ENCODE results near the gene ZFYVE28.
A peak's percentile ranks its signal among the peaks of the same experiment; 100 is the strongest.
"Not testable (repeated sequence)": the region's sequence is repeated elsewhere in the genome, so short reads cannot be mapped to it uniquely, and the experiment has no call there.

Gene ZFYVE28

DNA sequence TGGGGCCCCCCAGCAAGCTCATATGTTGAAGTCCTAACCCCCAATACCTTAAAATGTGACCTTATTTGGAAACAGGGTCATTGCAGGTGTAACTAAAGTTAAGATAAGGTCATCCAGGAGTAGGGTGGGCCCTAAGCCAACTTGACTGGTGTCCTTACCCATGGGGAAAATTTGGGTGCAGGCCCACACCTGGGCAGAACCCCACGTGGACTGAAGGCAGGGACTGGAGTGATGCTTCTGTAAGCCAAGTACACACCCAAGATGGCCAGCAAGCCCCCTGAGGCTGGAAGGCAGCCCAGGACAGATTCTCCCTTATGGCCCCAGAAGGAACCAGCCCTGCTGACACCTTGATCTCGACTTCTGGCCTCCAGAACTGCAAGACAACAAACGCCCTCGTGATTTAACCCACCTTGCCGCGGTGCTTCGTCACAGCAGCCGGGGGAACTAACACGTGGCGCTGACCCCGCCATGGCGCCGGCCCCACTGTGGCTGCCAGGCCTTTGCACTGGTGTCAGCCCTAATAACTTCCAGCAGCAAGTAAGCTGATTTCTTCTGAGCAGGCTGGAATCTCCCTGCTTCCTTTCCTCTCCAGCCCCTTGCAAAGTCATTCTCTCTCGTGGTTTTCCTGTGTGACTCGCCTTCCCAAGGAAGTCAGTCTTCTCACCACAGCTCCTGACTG is 133.4 kb downstream of the ZFYVE28 start:
- DNase-seq: no peak

DNA sequence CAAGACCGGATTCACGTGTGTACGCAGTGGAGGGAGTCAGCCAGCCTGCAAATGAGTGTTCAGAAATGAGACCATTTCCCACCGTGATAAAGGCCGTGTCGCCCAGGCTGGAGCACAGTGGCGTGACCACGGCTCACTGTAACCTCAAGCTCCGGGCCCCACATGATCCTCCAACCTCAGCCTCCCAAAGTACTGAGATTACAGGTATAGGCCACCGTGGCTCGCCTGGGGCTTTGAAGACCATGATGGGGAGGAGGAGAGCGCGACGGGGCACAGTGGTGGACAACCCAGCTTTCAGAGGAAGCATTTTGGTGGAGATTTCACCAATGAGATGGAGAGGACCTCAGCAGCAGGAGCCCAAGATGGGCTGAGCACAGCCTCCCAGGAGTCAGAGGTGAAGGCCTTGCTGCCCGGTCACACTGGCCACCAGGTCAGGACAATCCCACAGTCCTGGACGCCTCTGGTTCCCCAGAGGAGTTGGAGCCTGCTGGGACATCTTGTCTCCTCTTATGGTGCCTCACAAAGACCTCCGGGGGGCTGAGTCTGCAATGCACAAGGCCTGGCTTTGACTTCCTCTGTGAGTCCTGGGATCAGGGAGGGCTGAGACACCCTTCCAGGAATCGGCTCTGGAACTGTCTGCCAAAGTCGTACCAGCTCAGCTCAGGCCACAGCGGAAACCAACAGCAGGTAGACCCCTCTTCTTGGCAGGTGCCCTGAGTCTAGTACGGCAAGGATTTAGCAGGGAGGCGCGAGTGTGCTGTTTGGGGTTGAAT is 134.1 kb downstream of the ZFYVE28 start:
- no peak for DNase-seq

DNA sequence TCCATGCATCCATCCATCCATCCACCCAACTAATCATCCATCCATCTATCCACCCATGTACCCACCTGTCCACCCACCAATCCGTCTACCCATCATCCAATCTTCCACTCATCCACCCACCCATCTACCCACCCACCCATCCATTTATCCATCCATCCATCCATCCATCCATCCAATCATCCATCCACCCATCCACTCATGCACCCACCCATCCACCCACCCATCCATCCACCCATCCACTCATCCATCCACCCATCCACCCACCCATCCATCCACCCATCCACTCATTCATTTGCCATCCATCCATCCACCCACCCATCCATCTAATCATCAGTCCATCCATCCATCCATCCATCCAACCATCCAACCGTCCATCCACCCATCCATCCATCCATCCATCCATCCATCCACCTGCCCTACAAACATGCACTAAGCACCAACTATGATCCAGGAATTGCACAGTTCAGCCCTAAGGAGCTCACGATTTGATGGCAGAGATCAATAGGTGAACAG is 135.2 kb downstream of the ZFYVE28 start:
- DNase-seq: no peak

DNA sequence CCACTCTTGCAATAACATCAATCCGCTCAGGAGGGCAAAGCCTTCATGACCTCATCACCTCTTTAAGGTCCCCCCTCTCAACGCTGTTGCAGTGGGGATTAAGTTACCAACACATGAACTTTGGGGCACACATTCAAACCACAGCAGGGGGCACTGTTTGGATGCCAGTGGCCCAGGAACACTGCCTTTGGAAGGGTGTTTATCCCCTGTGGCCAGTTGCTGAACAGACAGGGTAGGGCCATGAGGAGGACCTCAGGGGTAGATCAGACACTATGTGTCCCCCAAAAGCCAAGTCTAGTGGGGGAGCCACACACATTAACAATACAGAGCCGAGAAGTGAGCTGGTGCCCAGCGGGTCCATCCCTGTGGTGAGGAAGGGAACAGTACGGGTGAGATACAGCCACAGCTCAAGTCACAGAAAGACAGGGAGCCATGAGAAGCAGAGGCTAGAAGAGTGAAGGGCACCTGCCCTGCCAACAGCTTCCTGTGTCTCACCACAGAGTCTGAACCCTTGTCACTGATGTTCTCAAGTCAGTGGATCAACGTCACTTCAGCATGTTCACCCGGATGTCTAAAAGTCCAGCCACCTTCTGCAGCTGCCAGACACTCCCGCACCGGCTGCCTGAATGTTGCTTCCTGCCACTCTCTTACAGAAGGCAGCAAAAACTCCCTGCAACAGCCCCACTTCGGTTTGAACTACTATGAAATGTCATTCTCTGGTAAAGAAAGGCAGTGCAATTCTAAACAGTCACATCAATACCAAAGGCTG is 136.7 kb downstream of the ZFYVE28 start:
- DNase-seq: peak; percentile 38 to 62

DNA sequence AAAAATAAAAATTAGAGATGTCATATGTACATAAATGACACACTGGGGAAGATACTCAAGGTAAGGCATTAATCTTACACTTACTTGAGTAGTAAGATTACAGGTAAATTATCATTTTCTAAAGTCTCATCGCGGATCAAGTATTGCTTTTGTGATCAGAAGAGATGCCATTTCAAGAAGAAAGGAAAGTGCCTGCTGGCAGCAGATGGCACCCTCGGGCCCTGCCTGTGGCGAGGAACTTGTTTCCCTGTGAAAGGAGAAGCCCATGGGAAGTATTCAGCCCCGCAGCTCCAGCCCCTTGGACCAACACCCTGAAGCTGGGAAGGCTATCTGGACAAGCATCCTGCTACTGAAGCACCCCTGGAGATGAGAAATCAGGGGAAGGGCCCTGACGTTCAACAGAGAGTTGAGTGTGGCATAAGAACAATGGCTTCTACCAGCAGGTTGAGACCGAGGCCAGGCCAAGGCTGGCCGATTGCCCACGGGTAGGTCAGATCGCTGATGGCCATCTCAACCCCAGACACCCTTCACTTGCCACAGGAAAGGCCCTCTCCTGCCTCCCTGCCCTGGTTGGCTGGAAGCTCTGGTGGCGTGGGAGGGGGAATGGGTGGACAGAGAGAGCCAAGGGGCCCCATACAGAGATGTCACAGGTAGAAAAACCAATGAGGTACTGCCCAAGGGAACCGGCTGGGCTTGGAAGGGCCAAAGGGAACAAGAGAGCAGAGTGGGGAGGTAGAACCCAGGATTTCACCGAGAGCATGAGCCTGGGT is 137.7 kb downstream of the ZFYVE28 start:
- DNase-seq: no peak

DNA sequence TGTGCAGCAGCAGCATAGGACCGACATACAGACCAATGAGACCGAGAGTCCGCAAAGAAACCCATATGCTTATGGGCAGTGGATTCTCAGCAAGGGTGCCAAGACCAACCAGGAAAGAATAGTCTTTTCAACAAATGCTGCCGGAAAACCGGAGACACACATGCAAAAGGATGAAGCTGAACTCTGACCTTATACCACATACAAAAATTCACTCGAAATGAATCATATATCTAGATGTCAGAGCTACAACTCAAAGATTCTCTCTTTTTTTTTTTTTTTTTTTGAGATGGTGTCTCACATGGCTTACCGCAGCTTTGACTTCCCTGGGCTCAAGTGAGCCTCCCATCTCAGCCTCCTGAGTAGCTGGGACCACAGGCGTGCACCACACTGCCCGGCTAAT is 140.5 kb downstream of the ZFYVE28 start:
- DNase-seq: no peak

DNA sequence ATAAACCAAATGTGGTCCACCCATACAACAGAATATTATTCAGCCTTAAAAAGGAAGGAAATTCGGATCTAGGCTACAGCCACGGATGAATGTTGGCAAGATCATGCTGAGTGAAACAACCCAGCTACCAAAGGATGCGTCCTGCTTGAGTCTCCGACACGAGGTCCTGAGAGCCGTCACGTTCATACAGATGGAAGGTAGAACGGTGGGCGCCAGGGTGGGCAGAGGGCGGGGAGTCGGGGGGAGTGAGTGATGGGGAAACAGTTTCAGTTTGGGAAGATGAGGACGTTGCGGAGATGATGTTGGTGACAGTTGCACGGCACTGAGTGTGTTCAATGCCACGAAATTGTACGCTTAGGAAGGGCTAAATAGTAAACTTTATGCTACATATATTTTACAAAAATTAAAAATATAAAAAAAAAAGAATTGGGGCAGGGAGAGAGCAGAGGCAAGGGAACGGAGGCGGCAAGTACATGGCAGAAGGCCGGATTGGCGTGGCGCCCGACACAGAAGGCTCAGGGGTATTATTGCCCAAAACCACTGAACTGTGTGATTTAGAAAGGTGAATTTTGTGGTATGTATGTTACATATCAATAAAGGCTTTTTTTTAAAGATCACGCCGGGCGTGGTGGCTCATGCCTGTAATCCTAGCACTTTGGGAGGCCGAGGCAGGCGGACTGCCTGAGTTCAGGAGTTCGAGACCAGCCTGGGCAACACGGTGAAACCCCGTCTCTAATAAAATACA is 141.7 kb downstream of the ZFYVE28 start:
- no peak for DNase-seq

DNA sequence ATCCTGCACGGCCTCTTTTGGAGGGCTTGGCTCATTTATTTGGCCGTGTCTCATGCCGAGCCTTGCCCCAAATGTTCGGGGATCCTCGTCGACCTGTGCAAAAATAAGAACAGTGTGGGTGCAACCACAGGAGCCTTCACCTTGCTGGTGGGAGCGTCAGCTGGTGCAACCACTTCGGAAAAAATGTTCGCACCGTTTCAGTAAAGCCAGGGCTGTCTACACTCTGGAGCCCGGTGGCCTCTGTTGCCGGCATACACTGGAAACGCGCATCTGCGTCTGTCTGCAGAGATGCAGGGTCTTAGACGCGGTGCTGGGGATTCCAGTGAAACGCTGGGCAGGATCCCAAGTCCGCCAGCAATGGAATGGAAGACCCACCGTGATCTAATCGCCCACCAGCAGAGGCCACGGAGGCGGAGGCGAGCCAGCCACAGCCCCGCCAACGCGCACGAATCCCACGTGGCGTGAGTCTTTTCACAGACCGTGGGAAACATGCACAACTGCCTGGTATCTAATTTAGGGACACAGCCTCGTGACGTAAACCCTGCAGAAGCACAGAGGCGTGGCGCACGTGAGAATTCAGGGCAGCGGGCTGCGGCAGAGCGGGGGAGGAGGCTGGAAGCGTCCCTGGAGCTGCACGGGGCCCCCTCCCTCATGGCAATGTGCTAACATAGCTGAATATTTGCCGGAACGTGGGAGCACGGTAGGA is 142.7 kb downstream of the ZFYVE28 start:
- DNase-seq: no peak

DNA sequence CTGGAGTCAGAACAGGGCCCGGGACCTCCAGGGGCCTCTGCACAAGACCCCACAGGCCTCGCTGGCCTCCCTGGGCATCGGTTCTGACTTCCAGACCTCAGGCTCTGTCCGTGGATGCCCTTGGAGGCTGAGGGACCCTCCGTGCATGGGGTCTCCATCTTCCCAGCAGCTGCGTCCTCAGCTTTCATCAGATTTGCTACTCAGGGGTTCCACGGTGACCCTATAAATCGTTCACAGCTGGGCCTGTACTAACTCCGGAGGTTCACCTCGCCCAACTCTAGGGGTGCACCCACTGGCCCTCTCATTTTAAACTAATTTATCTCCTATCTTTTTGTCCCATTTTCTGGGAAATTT is 143.4 kb downstream of the ZFYVE28 start:
- DNase-seq: not testable (repeated sequence)

DNA sequence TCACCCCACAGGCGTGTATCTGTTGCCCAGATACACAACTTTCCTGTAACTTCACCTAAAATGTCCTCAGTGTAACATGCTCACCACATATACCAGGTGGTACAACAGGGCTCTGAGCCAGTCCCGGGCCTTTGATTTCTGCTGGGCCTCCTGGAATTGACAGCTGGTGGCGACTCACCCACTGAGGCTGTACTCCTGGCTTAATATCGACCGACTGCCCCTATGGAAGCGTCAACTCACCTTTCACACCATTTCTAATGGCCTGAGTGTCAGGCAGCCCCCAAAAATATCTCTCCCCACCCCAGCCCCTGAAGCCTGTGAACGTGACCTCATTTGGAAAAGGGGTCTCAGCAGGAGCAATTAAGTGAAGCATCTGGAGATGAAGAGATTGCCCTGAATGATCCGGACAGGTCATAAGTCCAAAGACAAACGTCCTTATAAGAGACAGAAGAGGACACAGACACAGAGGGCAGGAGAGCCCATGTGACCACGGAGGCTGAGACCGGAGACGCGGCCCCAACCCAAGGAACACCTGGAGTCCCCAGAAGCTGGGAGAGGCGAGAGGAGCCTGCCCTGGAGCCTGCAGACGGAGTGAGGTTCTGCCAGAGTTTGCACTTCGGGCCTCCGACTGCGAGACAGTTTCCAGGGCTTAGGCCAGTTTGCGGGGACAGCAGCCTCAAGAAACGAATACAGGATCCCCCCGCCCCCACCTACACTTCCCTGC is 144.0 kb downstream of the ZFYVE28 start:
- DNase-seq: no peak

DNA sequence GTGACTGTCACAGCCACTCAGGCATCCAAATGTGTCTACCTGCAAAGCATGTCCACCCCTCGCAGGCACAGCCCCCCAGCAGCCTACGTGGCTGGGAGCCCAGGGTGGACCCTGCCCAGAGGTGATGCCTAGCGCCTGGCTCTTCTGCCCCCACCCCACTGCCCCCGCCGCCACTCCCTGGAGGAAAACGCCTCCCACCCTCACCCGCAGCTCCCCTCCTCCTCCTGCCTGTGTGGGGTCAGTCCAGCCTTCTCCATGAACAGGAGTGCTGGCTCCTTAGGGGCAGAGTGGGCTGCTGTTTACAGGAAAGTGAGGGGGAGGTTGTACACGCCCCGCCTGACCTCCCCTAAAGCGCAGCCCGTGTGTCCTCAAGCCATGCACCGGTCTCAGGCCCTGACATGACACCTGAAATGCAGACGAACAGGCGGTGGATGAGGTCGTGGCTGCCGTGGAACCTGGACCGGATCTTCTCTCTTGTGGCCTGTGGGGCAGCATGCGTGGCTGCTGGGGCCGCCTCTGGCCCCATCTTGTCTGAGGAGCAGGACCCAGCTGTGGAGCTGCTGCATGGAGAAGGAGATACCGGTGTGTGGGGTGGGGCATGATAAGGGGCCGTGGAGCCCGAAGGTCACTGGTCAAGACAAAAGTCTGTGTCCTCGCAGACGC is 144.7 kb downstream of the ZFYVE28 start:
- DNase-seq: no peak

DNA sequence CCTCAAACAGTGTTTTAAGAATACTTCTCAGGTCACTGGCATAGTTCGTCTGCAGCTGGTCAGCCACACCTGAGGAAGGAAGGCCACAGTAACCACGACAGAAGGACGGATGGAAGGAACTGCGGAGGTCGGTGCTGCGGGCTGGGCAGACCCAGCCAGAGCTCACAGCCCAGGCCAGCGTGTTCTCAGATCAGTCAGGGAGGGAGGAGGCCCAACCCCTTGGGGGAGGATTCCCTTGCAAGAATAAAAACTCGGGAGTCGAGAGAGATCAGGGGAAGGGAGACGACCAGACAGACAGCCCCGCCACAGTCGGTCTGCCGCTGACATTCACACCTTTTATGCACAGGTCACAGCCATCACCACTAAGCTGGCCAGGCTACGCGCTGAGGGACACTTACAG is 145.2 kb downstream of the ZFYVE28 start:
- DNase-seq: no peak

DNA sequence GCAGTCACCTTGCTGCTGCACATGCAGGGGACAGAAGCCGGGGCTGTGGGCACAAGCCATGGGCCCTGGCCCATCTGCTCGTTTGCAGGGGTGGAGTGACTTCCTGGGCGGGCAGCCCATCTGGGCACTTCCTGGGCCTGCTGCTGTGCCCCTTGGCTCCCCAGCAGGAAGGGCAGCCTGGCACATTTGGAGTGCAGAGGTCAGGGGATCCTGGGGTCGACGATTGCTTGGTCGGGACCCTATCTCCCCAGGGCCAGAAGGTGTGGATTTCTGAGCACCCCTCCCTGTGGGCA is 145.7 kb downstream of the ZFYVE28 start:
- no peak for DNase-seq

DNA sequence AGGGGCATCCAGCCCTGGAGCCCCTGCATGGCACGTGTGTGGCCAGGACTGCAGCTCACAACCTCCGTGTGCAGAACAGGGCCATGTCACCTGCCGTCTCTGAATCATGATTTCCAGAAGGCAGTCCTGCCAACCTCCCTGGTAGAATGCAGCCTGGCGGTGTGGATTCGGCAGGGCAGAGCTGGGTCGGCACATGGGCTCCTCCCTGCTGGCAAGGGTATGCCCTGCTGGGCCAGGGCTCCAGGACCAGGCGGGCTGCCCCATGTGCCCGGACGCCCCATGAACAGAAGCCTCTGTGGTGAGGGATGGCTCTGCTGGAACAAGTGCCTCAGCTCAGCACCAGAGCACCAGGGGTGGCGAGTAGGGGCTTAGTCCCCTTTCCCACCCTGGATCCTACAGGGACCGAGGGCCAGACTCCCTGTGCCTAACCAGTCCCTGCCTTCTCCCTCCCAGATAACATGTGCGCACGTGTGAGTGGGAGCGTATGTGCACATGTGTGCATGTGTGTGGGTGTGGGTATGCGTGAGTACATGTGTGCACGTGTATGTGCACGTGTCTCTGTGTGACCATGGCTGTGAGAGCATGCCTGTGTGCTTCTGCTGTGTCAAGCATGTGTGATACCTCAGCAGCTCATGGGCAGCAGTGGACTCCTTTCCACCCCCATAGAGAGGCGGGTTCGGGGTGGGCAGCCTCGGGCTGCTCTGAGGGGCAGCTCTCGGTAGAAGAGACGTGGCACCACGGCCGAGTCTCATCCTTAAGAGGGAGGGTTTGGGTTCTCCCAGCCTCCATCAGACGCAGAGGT is 146.2 kb downstream of the ZFYVE28 start:
- DNase-seq: no peak

DNA sequence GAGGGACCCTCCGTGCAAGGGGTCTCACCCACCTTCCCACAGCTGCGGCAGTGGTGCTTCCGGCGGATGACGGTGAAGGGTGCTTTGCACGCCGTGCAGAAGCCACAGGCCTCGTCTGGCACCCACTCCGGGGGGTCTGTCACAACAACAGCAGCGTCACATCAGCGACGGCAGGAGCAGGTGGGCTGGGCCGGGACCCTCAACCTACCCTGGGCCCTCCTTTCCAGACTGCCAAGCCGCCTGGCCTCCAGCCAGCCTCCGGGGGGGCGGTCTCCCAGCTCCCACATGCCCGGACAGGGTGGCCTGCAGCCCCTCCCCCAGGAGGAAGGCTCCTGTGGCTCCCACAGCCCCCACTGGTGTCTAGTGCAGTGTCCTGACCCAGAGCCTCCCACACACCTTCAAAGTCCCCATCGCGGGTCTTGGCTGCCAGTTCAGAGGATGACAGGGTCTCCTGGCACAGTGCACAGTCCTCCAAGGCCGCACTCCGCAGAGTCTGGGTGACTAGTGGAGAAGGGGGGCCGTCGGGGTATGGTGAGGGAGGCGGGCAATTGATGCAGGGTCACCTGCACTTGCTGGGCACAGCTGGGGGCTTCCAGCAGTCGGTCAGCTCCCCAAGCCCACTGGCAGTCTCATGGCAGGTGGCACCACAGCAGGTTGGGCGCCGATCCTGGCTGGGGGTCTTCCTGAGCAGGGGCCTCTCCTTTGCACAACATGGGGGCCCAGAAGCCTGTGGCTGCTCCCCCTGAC is 147.0 kb downstream of the ZFYVE28 start:
- no peak for DNase-seq

DNA sequence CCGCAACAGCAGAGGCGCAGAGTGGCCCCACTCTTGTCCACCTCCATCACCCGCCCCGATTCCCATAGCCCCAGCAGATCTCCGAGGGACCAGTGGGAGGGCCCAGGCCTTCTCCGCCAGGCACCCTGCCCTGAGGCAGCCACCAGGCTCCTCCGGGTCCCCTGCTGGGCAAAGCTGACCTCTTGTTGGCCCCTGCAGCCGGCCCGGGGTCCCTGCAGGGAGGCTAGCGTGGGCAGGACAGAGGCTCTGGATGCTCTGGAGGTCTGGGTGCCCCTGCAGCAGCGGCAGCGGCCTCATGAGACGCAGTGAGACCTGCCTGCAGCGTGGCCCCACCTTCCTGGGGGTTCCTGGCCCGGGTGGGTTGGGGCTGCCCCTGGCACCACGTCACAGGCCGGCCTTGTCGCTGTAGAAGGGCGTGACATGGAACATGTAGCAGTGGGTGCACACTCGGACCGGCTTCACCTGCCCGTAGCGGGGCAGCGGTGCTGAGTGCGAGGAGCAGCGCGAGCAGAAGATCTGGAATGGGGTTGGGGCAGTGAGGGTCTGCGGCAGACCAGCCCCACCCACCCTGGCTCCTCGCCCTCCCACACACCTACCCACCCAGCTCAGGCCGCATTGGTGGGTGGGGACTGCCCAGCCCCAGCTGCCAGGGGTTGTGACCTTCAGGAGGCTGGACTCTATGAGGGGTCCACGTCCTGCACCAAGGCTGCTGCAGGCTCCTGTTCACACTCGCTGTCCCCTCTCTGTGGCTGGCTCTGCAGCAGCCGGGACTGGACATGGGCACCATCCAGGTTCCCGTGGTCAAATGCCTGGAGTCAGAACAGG is 147.9 kb downstream of the ZFYVE28 start:
- DNase-seq: no peak

DNA sequence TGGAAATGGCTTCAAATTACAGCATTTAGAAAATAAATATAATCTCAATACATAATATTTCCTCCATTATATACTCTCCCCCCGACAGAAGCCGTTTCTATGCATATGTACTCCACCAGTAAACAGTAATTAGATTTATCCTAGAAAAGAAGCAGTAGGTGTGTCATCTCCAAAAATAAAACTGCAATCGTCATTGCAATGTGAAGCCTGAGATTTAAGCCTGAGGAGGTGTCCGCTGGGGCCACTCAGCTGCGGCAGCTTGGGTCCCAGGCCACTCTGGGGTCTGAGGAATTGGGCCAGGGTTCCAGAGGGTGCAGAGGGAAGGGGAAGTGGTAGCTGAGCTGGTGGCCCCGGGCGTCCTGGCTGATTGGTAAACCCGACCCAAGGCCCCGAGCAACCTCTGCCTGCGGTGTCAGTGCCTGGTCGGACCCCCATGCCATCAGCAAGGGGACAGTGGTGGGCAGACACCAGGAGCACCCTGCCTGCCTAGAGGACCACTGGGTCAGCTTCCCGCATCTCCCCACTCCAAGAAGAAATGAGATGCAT is 148.8 kb downstream of the ZFYVE28 start:
- no peak for DNase-seq

DNA sequence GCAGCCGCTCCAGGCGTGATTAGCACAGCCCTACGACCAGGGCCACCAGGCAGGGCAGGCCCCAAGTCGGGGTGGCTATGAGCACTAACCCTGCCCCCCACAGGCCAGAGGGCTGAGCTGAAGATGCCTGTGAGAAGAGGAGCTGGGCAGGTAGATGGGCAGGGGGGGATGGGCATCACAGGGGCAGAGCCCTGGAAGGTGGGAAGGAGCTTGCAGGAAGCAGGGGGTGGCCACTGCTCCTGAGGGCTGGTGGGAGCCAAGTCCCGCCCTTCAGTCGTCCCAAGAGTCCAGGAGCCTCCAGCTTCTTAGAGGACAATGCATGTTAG is 149.3 kb downstream of the ZFYVE28 start:
- DNase-seq: no peak
